UCSD-AML1 (cell line): ENCODE measurements around the gene SREBF1.
A peak's percentile ranks its signal among the peaks of the same experiment; 100 is the strongest.

Source experiments
- DNase-seq: peaks from one replicate; lab custom pipeline; 2025; ENCODE audit not compliant: unreplicated experiment; lab: John Stamatoyannopoulos, UW

The SREBF1 gene

GRCh38 chr17:17797119-17797809, 39.5 kb downstream of the SREBF1 start:
- DNase-seq, result no peak

GRCh38 chr17:17796787-17797061, 40.1 kb downstream of the SREBF1 start:
- DNase-seq, result no peak

GRCh38 chr17:17795946-17796786, 40.6 kb downstream of the SREBF1 start:
- DNase-seq, result no peak

- DNase-seq, result no peak
These were observed 41.5 kb downstream of the SREBF1 start for GRCh38 chr17:17795296-17795695.

GRCh38 chr17:17794382-17794781, 42.4 kb downstream of the SREBF1 start:
- no peak for DNase-seq

GRCh38 chr17:17793378-17794214, 43.2 kb downstream of the SREBF1 start:
- no peak for DNase-seq

GRCh38 chr17:17792551-17793377, 44.0 kb downstream of the SREBF1 start:
- DNase-seq, result no peak

GRCh38 chr17:17792037-17792550, 44.7 kb downstream of the SREBF1 start:
- DNase-seq, result no peak

- no peak for DNase-seq
These were observed 45.9 kb downstream of the SREBF1 start for GRCh38 chr17:17790637-17791464.

- DNase-seq, result no peak
These were observed 46.8 kb downstream of the SREBF1 start for GRCh38 chr17:17789828-17790636.

- DNase-seq, result no peak
These were observed 47.4 kb downstream of the SREBF1 start for GRCh38 chr17:17789410-17789809.

- no peak for DNase-seq
These were observed 47.8 kb downstream of the SREBF1 start for GRCh38 chr17:17788967-17789366.

GRCh38 chr17:17787568-17787967, 49.2 kb downstream of the SREBF1 start:
- DNase-seq, result no peak

- no peak for DNase-seq
These were observed 49.8 kb downstream of the SREBF1 start for GRCh38 chr17:17786998-17787397.

GRCh38 chr17:17785407-17785806, 51.4 kb downstream of the SREBF1 start:
- DNase-seq, result no peak

- peak; percentile 30 for DNase-seq
These were observed 52.0 kb downstream of the SREBF1 start for GRCh38 chr17:17784657-17785267.

- DNase-seq, result peak; percentile 67
These were observed 52.7 kb downstream of the SREBF1 start for GRCh38 chr17:17783825-17784656.
